ENCODE measurements around the gene YLPM1.

DNA sequence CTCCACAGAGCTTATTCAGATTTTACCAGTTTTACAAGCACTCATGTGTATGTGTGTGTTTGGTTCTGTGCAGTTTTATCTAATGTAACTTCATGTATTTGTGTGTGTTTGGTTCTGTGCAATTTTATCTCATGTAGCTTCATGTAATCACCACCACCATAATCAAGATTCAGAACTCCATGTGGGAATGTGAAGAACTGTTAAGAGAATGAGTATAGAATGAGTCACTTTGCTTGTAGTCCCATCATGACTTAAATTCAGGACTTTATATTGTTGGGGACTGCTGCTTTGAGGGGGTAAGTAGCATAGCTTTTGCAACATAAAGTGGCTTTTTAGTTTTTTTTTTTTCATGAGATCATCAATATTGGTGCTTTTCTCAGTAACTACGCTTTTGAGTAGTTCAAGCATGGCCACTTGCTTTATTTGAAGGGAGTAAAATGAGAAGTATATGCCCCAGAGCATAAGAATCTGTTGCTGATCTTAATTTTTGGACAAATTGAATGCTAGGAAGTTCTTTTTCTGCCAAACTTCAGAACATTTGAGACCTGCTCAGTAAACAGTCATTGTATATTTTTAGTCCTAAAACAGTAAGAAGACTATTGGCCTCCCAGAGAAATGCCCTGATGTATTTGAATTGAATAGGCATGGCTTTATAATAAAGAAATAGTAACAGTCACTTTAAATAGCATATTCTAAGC is 84.0 kb downstream of the YLPM1 start:
- TF ChIP-seq, protein P1, sequence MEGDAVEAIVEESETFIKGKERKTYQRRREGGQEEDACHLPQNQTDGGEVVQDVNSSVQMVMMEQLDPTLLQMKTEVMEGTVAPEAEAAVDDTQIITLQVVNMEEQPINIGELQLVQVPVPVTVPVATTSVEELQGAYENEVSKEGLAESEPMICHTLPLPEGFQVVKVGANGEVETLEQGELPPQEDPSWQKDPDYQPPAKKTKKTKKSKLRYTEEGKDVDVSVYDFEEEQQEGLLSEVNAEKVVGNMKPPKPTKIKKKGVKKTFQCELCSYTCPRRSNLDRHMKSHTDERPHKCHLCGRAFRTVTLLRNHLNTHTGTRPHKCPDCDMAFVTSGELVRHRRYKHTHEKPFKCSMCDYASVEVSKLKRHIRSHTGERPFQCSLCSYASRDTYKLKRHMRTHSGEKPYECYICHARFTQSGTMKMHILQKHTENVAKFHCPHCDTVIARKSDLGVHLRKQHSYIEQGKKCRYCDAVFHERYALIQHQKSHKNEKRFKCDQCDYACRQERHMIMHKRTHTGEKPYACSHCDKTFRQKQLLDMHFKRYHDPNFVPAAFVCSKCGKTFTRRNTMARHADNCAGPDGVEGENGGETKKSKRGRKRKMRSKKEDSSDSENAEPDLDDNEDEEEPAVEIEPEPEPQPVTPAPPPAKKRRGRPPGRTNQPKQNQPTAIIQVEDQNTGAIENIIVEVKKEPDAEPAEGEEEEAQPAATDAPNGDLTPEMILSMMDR (IDR thresholded peaks at IDR 0.05) = no peak
- TF ChIP-seq POLR2A (IDR thresholded peaks at IDR 0.05) = no peak

Data from adrenal gland (tissue), 5 donors.